BJ (cell line): Measurements from ENCODE around the gene CCDC50. TPM values are rescaled to one million over a fixed set of nuclear protein-coding genes. Genes with fewer than 3 reads are reported as not detected.
A peak's percentile ranks its signal among the peaks of the same experiment; 100 is the strongest.

Source experiments
- CTCF ChIA-PET: fragments of 350-600 bp; formaldehyde crosslinking; extraction: SDS; loops from one replicate; lab custom pipeline; 2021; ENCODE audit warnings: antibody characterized with exemption, inconsistent platforms; lab: Yijun Ruan, JAX
- POLR2A ChIA-PET: fragments of 300-600 bp; sonication (Branson Sonifier 250); formaldehyde crosslinking; extraction: SDS; loops from one replicate; lab custom pipeline; 2021; ENCODE audit warnings: antibody characterized with exemption; lab: Charles Lee
- DNase-seq: peaks from one replicate; pipeline ENCODE4 v3.0.0-alpha.2; 2011; ENCODE audit warnings: low read depth
- H3K27me3 ChIP-seq: 2 replicates; pipeline ENCODE4 v1.6.0; 2011; ENCODE audit warnings: low read length; ENCODE audit not compliant: control insufficient read depth, insufficient read depth
- H3K36me3 ChIP-seq: 2 replicates; pipeline ENCODE4 v1.5.1; 2011; ENCODE audit warnings: low read length; ENCODE audit not compliant: control insufficient read depth, insufficient read depth
- H3K4me3 ChIP-seq: 2 replicates; pipeline ENCODE4 v1.5.1; 2011; ENCODE audit warnings: low read depth, mild to moderate bottlenecking, control low read depth, low read length
- CTCF ChIP-seq: IDR thresholded peaks from 2 replicates; pipeline ENCODE4 v1.5.1; 2011; ENCODE audit warnings: low read depth, mild to moderate bottlenecking, control low read depth, inconsistent platforms, low read length, moderate library complexity; ENCODE audit not compliant: insufficient read depth
- polyA plus RNA-seq: library from polyadenylated mRNA; depleted of rRNA; stranded (reverse); fragments of >200 nt; gene quantifications from 2 replicates; pipeline ENCODE4 v1.2.3, GENCODE V29; 2011

CCDC50 gene
- polyA plus RNA-seq, 1 experiment: 43.9 TPM

- no peak for DNase-seq
- Histone ChIP-seq H3K27me3 (no peaks in the 10 kb centered on the region), H3K4me3 (no peak overlapping the region), H3K36me3 (peaks cover 2% of the 10 kb centered on the region; the same call in 1 of the 2 replicates)
- CTCF ChIA-PET: interaction anchor here (0.7 to 1.5 kb wide), 2 partner anchors 21 to 24 kb away, joined by 3 to 4 read pairs; no protein-coding TSS in a partner anchor
- POLR2A ChIA-PET: interaction anchor here (0.7 kb wide), 1 partner anchor 195 kb away, joined by 3 read pairs; no protein-coding TSS in a partner anchor
- TF ChIP-seq CTCF: no peak
These were observed 53.9 kb downstream of the CCDC50 start for GRCh38 chr3:191383124-191383523.

- no peak overlapping the region for H3K4me3 ChIP-seq
- ChIA-PET POLR2A (no interaction called here), CTCF (no interaction called here)
- no peaks in the 10 kb centered on the region for H3K27me3 ChIP-seq
- peaks cover 2% of the 10 kb centered on the region; the same call in 1 of the 2 replicates for H3K36me3 ChIP-seq
- TF ChIP-seq CTCF: no peak
- DNase-seq: no peak
These were observed 55.9 kb downstream of the CCDC50 start for GRCh38 chr3:191385101-191385500.

GRCh38 chr3:191387441-191388077 lies 58.4 kb downstream of the CCDC50 start:
- TF ChIP-seq CTCF: no peak
- CTCF ChIA-PET: interaction anchor here (0.8 kb wide), 1 partner anchor 143 kb away, joined by 3 read pairs; no protein-coding TSS in a partner anchor
- Histone ChIP-seq H3K4me3 (no peak overlapping the region), H3K36me3 (0 out of 2 replicates have a peak, but pooled peaks cover 1% of the 10 kb centered on the region), H3K27me3 (no peaks in the 10 kb centered on the region)
- DNase-seq: no peak
- POLR2A ChIA-PET: no interaction called here

- POLR2A ChIA-PET: no interaction called here
- CTCF ChIA-PET: no interaction called here
These were observed 59.6 kb downstream of the CCDC50 start for GRCh38 chr3:191388823-191389222.

More at GRCh38 chr3:191388823-191389222, 59.6 kb downstream of the CCDC50 start:
- no peak overlapping the region for H3K4me3 ChIP-seq
- no peaks in the 10 kb centered on the region for H3K27me3 ChIP-seq
- 0 out of 2 replicates have a peak, but pooled peaks have one; percentile 15 for TF ChIP-seq CTCF
- DNase-seq: no peak
- 0 out of 2 replicates have a peak, but pooled peaks cover 1% of the 10 kb centered on the region for H3K36me3 ChIP-seq
